SK-N-SH (cell line): ENCODE measurements around the gene MACROD2. TPM values are rescaled to one million over a fixed set of nuclear protein-coding genes. Genes with fewer than 3 reads are reported as not detected.
"Not testable (repeated sequence)": the region's sequence is repeated elsewhere in the genome, so short reads cannot be mapped to it uniquely, and the experiment has no call there.

Experiments used
- CTCF ChIA-PET: fragments of 300-600, 350-600 bp; formaldehyde crosslinking; extraction: SDS; loops from one replicate; lab custom pipeline; 2021; lab: Yijun Ruan, JAX
- POLR2A ChIA-PET: fragments of 350-600 bp; sonication (Branson Sonifier 250); formaldehyde crosslinking; extraction: SDS; loops from one replicate; lab custom pipeline; 2020; ENCODE audit warnings: antibody characterized with exemption, inconsistent platforms; lab: Yijun Ruan, JAX
- DNase-seq: peaks from one replicate; pipeline ENCODE4 v3.0.0; 2012
- H2AFZ ChIP-seq: fragments of 200-600 bp; sonication (generic); 2 replicates; pipeline ENCODE4 v1.8.1; 2016; ENCODE audit warnings: antibody characterized with exemption, mild to moderate bottlenecking, low read depth
- H3F3A ChIP-seq: fragments of 200-600 bp; sonication (generic); replicated peaks from 2 replicates; pipeline ENCODE3; 2016; ENCODE audit warnings: antibody characterized with exemption, mild to moderate bottlenecking; ENCODE audit not compliant: insufficient read depth
- H3K27ac ChIP-seq, 2 experiments: fragments of 200-500 bp in 1 of 2; fragments of 200-600 bp in 1 of 2; sonication (Bioruptor generic) in 1 of 2; sonication (generic), shearing (Covaris generic) in 1 of 2; 2 replicates each; pipeline versions ENCODE4 v1.5.1 to v1.6.1; 2014 to 2016; ENCODE audit warnings: low read depth in 2 of 2, inconsistent platforms in 1 of 2, low read length in 1 of 2, mild to moderate bottlenecking in 1 of 2, mixed read lengths in 1 of 2
- H3K27me3 ChIP-seq: fragments of 200-600 bp; sonication (generic), shearing (Covaris generic); 2 replicates; pipeline ENCODE4 v1.6.1; 2016; ENCODE audit warnings: mixed run types; ENCODE audit not compliant: insufficient read depth
- H3K36me3 ChIP-seq, 2 experiments: fragments of 200-500 bp in 1 of 2; fragments of 200-600 bp in 1 of 2; sonication (Bioruptor generic) in 1 of 2; sonication (generic) in 1 of 2; replicated peaks in 1 of 2; 2 replicates each; pipeline versions ENCODE3 to v1.5.1; 2014 to 2016; ENCODE audit warnings: low read length in 1 of 2, mild to moderate bottlenecking in 1 of 2; ENCODE audit not compliant: insufficient read depth in 2 of 2, control insufficient read depth in 1 of 2
- H3K4me1 ChIP-seq, 2 experiments: fragments of 200-500 bp in 1 of 2; fragments of 200-600 bp in 1 of 2; sonication (Bioruptor generic) in 1 of 2; sonication (generic), shearing (Covaris generic) in 1 of 2; 2 replicates each; pipeline versions ENCODE4 v1.5.1 to v1.6.1; 2014 to 2016; ENCODE audit warnings: low read depth in 1 of 2, low read length in 1 of 2, mixed run types in 1 of 2; ENCODE audit not compliant: insufficient read depth in 2 of 2, control insufficient read depth in 1 of 2
- H3K4me2 ChIP-seq: fragments of 200-600 bp; sonication (generic), shearing (Covaris generic); 2 replicates; pipeline ENCODE4 v1.6.1; 2017; ENCODE audit warnings: mixed run types
- H3K4me3 ChIP-seq, 2 experiments: fragments of 200-500 bp in 1 of 2; fragments of 200-600 bp in 1 of 2; sonication (Bioruptor generic) in 1 of 2; sonication (generic), shearing (Covaris generic) in 1 of 2; 2 replicates each; pipeline versions ENCODE4 v1.5.1 to v1.8.1; 2014 to 2016; ENCODE audit warnings: low read depth in 2 of 2, inconsistent platforms in 1 of 2, low read length in 1 of 2, mild to moderate bottlenecking in 1 of 2, mixed read lengths in 1 of 2, moderate library complexity in 1 of 2
- H3K79me2 ChIP-seq: fragments of 200-600 bp; sonication (generic); 2 replicates; pipeline ENCODE4 v1.8.1; 2017; ENCODE audit warnings: mild to moderate bottlenecking; ENCODE audit not compliant: insufficient read depth
- H3K9ac ChIP-seq: fragments of 200-600 bp; sonication (generic); 2 replicates; pipeline ENCODE4 v1.6.1; 2017; ENCODE audit warnings: mixed run types
- H3K9me2 ChIP-seq: fragments of 200-600 bp; sonication (generic); 2 replicates; pipeline ENCODE4 v1.6.1; 2017; ENCODE audit warnings: mixed run types
- H3K9me3 ChIP-seq: fragments of 200-600 bp; sonication (generic); 2 replicates; pipeline ENCODE4 v1.6.1; 2017; ENCODE audit warnings: mixed run types, mild to moderate bottlenecking, moderate library complexity
- H4K20me1 ChIP-seq: fragments of 200-600 bp; sonication (generic); 2 replicates; pipeline ENCODE4 v1.6.1; 2017; ENCODE audit warnings: mild to moderate bottlenecking, mixed run types; ENCODE audit not compliant: insufficient read depth
- CHD2 ChIP-seq: fragments of 150-350 bp; IDR thresholded peaks from 2 replicates; pipeline ENCODE4 v1.6.1; 2018; ENCODE audit warnings: low read length; ENCODE audit not compliant: partially characterized antibody
- GABPA ChIP-seq: IDR thresholded peaks from 2 replicates; pipeline ENCODE4 v1.4.0; 2012; ENCODE audit warnings: low read depth, mild to moderate bottlenecking
- IRF3 ChIP-seq: fragments of 150-350 bp; IDR thresholded peaks from 2 replicates; pipeline ENCODE4 v1.6.1; 2016; ENCODE audit warnings: mild to moderate bottlenecking, low read depth, low read length
- MXI1 ChIP-seq: IDR thresholded peaks from 2 replicates; pipeline ENCODE4 v1.6.1; 2012; ENCODE audit warnings: mild to moderate bottlenecking, low read depth, low read length, improper control_type of control experiment
- POLR2AphosphoS5 ChIP-seq: IDR thresholded peaks from 2 replicates; pipeline ENCODE4 v1.6.1; 2012; ENCODE audit warnings: low read depth, low read length
- RCOR1 ChIP-seq: fragments of 150-350 bp; IDR thresholded peaks from 2 replicates; pipeline ENCODE4 v1.6.1; 2017; ENCODE audit warnings: antibody characterized with exemption, low read length
- REST ChIP-seq: IDR thresholded peaks from 2 replicates; pipeline ENCODE4 v1.6.1; 2012; ENCODE audit warnings: mild to moderate bottlenecking, low read depth, low read length, moderate library complexity
- RFX5 ChIP-seq: IDR thresholded peaks from 2 replicates; pipeline ENCODE4 v1.6.1; 2012; ENCODE audit warnings: mild to moderate bottlenecking, improper control_type of control experiment, low read length
- TEAD4 ChIP-seq: IDR thresholded peaks from 2 replicates; pipeline ENCODE4 v1.4.0; 2012; ENCODE audit warnings: mild to moderate bottlenecking, borderline replicate concordance; ENCODE audit not compliant: insufficient read depth
- WGBS: methylation state at CpG from one replicate; pipeline ENCODE4 v1.1.6; 2017; ENCODE audit warnings: low lambda C conversion rate; 5-methylcytosine and 5-hydroxymethylcytosine counted together
- polyA plus RNA-seq, 3 experiments: library from polyadenylated mRNA; depleted of rRNA; stranded (reverse); fragments of >200 nt; gene quantifications; 2 replicates each; pipeline ENCODE4 v1.2.3, GENCODE V29; 2012
- TF ChIP-seq, protein P1 (sequence below): IDR thresholded peaks from 2 replicates; pipeline ENCODE4 v1.4.0; 2012; ENCODE audit warnings: low read depth

The MACROD2 gene
- polyA plus RNA-seq, 1 of the 3 experiments (the other 2 are of a cell fraction), result 0.33 TPM

DNA sequence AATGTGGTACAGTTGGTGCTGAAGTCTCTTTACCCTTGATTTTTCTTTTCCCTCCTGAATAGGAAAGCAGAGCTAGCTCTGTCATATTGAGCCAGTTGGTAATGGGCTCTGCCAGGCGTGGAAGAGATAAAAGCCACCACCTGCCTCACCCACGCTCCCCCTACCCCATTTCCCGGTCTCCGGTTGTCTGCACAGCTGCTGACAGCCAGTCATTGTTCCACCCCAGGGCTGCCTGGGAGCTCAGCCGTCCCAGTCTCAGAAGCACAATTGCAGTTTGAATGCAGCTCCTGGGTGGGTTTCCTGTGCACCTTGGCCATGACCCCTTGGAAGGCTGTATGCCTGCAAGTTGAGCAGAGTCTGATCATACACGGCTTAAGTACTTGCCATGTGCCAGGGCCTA, 1017.2 kb downstream of the MACROD2 start:
- H3K9ac ChIP-seq, result no peak overlapping the region
- H3K4me3 ChIP-seq, result no peak overlapping the region
- H3K27ac ChIP-seq, result no peak overlapping the region
- no peak overlapping the region for H3K4me2 ChIP-seq
- H4K20me1 ChIP-seq, result no peaks in the 10 kb centered on the region
- no peaks in the 10 kb centered on the region for H3K27me3 ChIP-seq
- H3K79me2 ChIP-seq, result no peaks in the 10 kb centered on the region
- CTCF ChIA-PET, result interaction anchor here (1.2 to 1.6 kb wide), 2 partner anchors 8 to 675 kb away, joined by 3 read pairs; partner anchors contain the start of gene FLRT3
- no peaks in the 10 kb centered on the region for H3F3A ChIP-seq
- peaks cover 0 to 5% of the 10 kb centered on the region in 2 experiments; a peak in 1 of 4 replicates for H3K4me1 ChIP-seq
- no peaks in the 10 kb centered on the region for H3K9me2 ChIP-seq
- DNase-seq, result no peak
- no peaks in the 10 kb centered on the region for H3K36me3 ChIP-seq
- TF ChIP-seq TEAD4, result no peak
- no peak for TF ChIP-seq IRF3
- no peak for TF ChIP-seq REST
- TF ChIP-seq CHD2, result no peak
- TF ChIP-seq MXI1, result no peak
- no peak for TF ChIP-seq RFX5
- TF ChIP-seq, protein P1, sequence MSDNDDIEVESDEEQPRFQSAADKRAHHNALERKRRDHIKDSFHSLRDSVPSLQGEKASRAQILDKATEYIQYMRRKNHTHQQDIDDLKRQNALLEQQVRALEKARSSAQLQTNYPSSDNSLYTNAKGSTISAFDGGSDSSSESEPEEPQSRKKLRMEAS, result no peak
- no peak for TF ChIP-seq POLR2AphosphoS5
- no peak for TF ChIP-seq GABPA
- TF ChIP-seq RCOR1, result no peak
- no peaks in the 10 kb centered on the region for H3K9me3 ChIP-seq
- WGBS, result 75% methylated on average over 6 of the region's 6 CpGs
- POLR2A ChIA-PET, result no interaction called here
- H2AFZ ChIP-seq, result no peak overlapping the region

GRCh38 chr20:15016875-15017274, 1021.6 kb downstream of the MACROD2 start:
- H3K9me3 ChIP-seq, DNase-seq, H4K20me1 ChIP-seq, H3F3A ChIP-seq, H3K9ac ChIP-seq, H3K4me2 ChIP-seq, H3K27me3 ChIP-seq, H2AFZ ChIP-seq, H3K9me2 ChIP-seq, H3K4me3 ChIP-seq, H3K79me2 ChIP-seq, H3K4me1 ChIP-seq, H3K36me3 ChIP-seq, CTCF ChIA-PET, POLR2A ChIA-PET, H3K27ac ChIP-seq: not testable (repeated sequence)
- WGBS, result 90% methylated on average over 1 of the region's 1 CpG
